Thoracic aorta endothelial cell (primary cell): ENCODE results near the gene C5orf34. TPM values are rescaled to one million over a fixed set of nuclear protein-coding genes. Genes with fewer than 3 reads are reported as not detected.

Experiments used
- total RNA-seq: library from RNA; depleted of rRNA; stranded (reverse); fragments of >200 nt; gene quantifications from 2 replicates; pipeline ENCODE4 v1.2.3, GENCODE V29; 2012

Gene C5orf34, protein sequence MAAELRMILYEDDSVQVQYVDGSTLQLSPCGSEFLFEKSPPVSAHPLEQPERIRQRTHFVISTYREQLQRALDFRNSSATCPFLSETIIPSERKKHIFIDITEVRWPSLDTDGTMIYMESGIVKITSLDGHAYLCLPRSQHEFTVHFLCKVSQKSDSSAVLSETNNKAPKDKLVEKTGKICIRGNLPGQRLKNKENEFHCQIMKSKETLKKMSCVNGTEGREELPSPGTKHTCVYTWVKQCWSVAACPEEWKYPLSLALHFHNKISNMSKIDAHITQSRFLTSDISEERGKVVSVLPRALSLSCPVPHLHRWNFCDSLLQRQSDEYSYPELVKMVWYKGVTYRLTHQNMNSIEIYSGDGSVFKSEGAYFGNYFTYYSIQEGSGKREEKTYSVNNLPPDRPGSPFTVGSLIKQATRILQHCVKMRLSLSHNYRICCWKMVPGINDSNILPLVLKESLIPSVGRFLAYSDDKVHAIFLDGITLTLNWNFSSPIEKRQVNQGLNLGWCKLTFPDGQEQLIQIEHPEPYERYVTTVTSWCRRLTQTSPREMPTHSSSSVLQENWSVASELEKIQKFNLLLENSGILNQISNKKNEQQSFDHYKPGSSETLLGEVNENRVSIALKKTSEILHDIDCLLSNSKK
- 8.2 and 10.6 TPM in 2 replicates for total RNA-seq

DNA sequence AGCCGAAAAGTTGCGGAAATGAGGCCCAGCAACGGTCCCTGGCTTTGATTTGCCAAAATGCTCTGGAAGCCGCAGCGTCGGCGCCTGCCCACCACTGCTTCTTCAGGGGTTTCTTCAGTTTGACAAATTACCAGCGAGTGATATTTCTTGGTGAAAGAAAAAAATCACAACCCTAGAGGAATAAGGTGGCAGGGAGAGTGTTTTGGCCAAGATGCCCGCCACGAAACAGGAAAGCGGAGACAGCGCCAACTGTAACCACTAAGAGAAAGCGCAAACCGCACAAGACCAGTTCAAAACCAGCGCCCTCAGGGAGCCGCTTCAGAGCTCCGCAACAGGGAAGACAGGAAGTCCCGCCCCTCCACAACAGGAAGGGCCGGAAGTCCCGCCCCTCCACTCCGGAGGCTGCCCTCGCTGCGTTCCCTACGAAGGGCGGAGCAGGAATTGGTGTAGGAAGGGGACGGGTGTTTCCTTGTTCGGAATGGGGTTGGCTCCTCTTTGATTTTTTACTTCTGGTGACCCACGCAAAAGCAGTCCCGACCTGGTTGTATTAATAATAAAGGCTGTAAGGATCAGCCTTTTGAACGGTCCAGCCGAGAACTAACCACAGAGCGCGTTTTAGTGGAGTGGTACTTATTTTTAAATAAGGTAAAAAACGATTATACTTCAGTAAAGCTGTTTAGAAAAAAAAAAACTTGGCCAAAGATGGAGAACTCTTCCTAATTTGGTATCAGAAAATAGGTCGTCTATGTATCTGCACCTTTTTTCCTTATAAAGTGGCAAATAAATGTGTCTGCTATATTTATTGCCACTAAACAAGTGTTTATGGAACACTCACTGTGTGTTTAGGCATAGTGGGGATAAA, at the start of gene C5orf34:
C5orf34 (minus strand) TSS at position 333 of the 862 bp plus-strand sequence. CDS start 5,809 bp downstream, outside the sequence.

DNA sequence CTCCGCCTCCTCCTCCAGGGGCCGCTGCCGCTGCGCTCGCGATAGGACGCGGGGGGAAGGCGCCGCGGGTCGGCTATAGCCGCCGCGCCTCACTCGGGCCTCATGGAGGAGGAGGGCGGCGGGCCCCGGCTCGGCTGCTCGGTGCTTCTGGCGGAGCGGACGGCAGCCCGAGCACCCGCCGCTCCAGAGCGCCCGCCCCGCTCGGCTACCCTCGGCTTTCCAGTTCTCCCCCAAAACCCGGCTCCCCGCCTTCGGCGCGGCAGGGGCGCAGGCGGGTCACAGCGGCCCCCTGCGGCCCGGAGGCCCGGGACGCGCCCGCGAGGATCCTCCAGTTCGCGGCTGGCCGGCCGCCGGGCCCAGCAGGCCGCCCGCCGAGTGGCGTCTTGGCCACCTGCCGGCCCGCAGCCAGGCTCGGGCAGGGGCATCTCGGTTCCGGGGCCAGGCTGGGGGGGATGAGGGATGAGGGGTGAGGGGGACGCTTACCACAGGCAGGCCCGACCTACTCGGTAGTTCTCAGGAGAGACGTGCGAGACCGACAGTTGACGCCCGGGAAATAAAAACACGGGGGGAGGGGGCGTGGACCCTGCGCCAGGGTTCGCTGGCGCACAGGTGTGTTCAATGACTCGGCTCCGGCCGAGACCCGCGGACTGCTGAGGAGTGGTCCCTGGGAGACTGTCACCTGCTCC, 42.1 kb upstream of the C5orf34 start, which contains the start of gene PAIP1:
PAIP1 (minus strand) TSS at position 221 of the 686 bp plus-strand sequence. CDS start 231 bp downstream, outside the sequence.

DNA sequence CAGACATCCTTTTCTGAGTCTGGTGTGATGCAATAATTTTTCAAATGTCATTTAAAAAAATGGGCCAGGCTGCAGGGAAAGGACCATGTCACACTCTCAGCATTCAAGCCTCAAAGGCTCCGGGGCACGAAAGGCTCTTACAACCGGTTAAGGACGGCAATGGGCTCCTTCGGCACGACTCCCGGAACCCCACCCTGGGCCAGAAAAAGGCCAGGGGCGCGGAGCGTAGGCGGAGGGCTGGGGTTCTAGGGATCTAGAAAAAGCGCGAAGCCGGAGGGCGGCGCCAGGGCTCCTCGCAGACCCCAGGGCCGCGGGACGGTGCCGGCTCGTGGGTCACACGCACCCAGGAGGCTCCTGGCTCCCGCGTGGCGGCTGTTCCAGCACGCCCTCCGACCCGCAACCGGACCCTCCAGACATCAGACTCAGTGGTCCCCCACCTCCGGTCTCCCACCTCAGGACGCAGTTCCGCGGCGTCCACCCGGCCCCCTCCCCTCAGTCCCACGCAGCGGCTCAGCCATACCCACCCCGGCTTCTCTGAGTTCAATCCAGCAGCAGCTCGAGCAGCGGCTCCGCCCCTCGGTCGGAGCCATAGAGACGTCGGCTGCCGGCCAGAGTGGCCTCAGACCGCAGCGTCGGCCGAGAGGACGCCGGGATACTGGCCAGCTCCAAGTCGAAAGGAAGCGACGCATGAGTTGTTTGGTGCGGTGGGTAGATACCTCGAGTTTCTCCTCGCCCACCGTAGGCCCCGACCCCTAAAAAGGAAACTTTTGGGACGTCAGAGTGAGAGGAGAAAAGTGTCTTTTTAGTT, 31.4 kb downstream of the C5orf34 start, which contains the start of gene TMEM267:
TMEM267 (minus strand) TSS at position 568 of the 808 bp plus-strand sequence. CDS start 29,896 bp downstream, outside the sequence.

Other genes with a start within 250 kb of the C5orf34 start
- 103 and 168 TPM in 2 replicates for gene HMGCS1, start 201.7 kb downstream of the C5orf34 start, total RNA-seq
- gene CCL28, start 102.8 kb downstream of the C5orf34 start, total RNA-seq, result 1.5 and 2.4 TPM in 2 replicates
- 13.8 and 15.6 TPM in 2 replicates for gene TMEM267, start 31.3 kb downstream of the C5orf34 start, total RNA-seq
- 89.9 and 120 TPM in 2 replicates for gene PAIP1, start 41.9 kb upstream of the C5orf34 start, total RNA-seq
- 67.6 and 75.9 TPM in 2 replicates for gene NNT, start 88.0 kb upstream of the C5orf34 start, total RNA-seq